Anterior cingulate cortex (tissue), 58 donors: ENCODE data around the gene CCS.
"Not testable (repeated sequence)": the region's sequence is repeated elsewhere in the genome, so short reads cannot be mapped to it uniquely, and the experiment has no call there.

Experiments used
- DNase-seq, 58 donors: peaks; one replicate each; lab custom pipeline; 2025; lab: John Stamatoyannopoulos, UW

The CCS gene, protein sequence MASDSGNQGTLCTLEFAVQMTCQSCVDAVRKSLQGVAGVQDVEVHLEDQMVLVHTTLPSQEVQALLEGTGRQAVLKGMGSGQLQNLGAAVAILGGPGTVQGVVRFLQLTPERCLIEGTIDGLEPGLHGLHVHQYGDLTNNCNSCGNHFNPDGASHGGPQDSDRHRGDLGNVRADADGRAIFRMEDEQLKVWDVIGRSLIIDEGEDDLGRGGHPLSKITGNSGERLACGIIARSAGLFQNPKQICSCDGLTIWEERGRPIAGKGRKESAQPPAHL

DNA sequence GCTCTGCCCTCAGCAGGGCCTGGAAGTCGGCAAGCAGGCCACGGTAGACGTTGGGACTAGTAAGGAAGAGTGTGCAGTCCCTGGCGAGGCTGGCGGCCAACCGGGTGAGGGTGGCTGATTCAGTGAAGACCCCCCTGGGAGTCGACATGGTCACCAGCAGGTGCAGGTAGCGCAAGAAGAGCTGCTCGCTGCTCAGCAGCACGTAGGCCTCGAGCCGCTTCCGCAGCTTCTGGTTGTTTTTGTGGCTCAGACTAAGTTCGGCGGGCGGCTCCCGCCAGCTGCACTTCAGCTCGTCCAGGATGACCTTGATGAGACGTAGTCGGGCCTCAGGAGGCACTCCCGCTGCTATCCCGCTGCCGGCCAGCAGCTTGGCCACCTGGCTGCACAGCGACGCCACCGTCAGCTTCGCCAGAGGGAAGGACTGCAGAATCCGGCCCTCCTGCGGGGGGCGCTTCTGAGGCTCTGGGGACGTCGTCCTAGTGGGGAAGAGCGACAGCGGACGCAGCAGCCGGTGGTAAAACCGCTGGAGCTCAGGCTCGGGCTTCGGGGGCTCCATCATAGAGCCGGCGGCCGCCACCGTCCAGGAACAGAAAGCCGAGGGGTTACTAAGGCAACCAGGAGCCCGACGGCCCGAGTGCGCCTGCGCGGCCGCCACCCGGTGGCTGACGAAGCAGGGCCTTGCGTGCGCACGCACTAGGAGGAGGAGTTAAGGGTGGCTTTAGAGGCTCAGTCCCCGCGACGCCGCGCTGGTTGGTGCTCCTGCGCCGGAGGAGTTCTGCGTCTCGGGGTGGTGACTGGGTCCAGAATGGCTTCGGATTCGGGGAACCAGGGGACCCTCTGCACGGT, at the start of gene CCS, which contains the start of gene CCDC87:
Gene CCS, plus strand, starts transcription at position 729 of the 846 bp plus-strand sequence. Its CDS starts 77 bp downstream, at position 806.
Gene CCDC87, minus strand, starts transcription at position 607 of the 846 bp plus-strand sequence. Its CDS starts 48 bp downstream, at position 559.
- peak; percentile 61 to 99 (median 92) for DNase-seq

- peak in 20 of 58 donors; percentile 5 to 66 (median 22) for DNase-seq
Observed at GRCh38 chr11:66543263-66544107, 49.5 kb upstream of the CCS start.

- not testable (repeated sequence) for DNase-seq
Observed at GRCh38 chr11:66544952-66545351, 48.0 kb upstream of the CCS start.

DNA sequence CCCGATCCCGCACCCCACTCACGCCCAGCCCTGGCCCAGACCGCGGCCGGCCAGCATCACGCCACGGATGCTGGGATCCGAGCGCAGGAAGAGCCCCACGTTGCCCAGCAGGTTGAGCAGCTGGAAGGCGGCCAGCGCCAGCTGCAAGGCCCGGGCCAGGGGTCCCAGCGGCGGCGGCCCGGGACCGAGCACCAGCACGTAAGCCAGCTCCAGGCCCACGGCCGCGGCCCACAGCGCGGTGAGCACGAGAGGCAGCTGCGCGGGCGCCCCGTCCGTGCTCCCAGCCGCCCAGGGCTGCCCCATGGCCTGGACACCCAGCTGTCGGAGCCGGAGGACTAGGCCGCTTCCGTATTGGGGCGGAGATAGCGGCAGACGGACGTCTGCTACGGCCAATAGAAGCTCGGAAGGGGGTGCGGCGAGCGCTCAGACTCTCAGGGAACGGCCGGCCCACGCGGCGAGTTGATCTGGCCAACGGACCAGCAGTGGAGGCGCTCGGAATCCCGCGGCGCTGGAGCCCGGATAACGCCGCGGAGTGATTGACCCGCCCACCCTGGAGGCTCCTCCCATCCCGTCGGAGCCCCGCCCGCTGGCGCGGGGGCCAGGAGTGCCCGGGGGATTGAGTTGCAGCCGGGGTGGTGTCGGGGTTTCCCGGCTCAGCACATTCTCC, 47.2 kb upstream of the CCS start, which contains the start of gene ZDHHC24:
Gene ZDHHC24, minus strand, starts transcription at position 348 of the 667 bp plus-strand sequence. Its CDS starts 45 bp downstream, at position 303.
- peak; percentile 49 to 98 (median 94) for DNase-seq

DNA sequence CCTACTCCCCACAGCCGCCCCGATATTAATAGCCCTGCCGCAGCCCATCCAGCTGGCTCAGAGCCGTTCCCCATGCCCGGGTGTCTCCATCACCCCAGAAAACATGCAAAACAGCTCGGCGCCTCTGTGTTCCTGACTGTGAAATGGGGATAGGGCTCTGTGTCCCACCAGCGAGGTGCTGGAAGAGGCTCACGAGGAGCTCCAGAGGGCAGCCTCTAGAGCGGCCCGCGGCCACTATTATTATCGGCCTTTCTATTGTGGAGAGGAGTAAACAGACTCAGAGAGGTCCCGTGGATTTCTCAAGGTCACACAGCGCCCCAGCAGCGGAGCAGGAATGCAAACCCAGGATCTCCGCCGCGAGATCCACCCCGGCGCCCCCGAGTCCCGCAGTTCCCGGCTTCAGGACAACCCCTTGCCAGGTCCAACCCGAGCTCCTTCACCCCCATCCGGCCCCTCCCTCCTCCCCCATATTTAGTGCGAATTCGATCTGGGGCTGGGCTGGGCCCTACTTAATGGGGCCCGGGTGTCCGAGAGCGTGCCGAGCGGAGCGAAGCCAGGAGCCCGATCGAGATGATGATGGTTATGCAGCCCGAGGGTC, 46.5 kb upstream of the CCS start, which contains the start of gene ACTN3:
Gene ACTN3, plus strand, starts transcription at position 536 of the 598 bp plus-strand sequence. Its CDS starts 35 bp downstream, at position 571.
- DNase-seq: no peak

DNA sequence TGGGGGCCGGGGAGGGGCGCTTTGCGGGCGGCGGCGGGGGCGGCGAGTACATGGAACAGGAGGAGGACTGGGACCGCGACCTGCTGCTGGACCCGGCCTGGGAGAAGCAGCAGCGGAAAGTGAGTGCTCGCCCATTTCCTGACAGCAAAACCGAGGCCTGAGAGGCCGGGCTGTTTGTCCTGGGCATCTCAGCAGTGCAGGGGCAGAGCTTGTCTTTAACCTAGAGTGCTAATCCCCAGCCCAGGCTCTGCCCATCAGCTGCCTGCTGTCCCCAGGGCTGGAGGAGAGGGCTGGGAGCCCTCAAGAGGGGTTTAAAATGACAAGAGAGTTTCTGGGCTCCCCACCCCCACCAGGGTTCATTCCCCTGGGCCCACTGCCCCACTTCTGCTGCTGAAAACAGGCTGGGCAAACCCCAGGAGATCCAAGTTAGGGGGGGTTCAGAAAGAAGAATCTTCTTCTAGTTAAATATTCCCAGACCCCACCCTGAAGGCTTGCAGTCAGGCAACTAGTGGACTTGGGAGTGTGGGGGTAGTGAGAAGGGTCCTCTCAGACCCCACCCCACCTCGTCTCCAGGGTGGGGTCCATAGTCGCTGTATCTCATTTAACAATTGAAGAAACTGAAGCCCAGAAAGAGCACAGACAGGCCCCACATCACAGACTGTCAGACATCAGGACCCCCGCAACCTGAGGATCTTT, 45.9 kb upstream of the CCS start:
- DNase-seq: no peak

- no peak for DNase-seq
Observed at GRCh38 chr11:66547662-66548009, 45.3 kb upstream of the CCS start.

GRCh38 chr11:66548041-66548440, 44.9 kb upstream of the CCS start:
- no peak for DNase-seq

DNA sequence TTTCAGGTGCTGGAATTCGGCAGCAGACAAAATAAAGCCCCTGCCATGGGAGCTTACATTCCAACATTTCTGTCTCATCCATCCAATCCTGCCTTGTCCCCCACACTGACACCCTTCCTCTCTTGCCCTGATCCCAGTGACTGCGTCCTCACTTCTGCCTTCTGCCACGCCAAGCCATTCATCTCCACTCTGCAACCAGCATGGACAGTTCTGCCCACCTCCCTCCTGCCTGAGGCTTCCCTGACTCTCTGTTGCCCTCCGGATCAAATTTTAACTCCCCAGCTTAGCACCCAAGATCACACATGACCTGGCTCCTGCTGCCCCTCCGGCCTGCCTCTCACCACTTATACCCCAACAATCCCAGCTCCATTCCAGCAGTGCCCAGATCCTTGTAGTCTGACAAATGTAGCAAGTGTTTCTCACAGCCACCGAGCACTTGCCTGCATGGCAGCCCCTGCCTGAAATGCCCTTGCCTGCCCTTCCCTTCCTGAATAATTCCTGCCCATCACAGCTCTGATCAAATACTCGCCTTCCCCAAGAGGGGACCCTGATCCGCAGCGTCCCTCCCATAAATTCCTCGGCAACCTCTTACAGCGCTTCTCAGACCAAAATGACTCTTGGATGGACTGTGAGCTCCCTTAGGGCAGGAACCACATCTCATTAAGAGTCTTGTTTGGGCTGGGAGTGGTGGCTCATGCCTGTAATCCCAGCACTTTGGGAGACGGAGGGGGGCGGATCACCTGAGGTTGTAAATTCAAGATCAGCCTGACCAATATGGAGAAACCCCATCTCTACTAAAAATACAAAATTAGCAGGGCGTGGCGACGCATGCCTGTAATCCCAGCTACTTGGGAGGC, 44.0 kb upstream of the CCS start:
- DNase-seq: no peak

- DNase-seq: no peak
Observed at GRCh38 chr11:66549696-66550095, 43.3 kb upstream of the CCS start.

- DNase-seq: no peak
Observed at GRCh38 chr11:66550887-66551286, 42.1 kb upstream of the CCS start.

GRCh38 chr11:66554602-66555001, 38.4 kb upstream of the CCS start:
- no peak for DNase-seq

GRCh38 chr11:66555416-66555815, 37.6 kb upstream of the CCS start:
- no peak for DNase-seq

DNA sequence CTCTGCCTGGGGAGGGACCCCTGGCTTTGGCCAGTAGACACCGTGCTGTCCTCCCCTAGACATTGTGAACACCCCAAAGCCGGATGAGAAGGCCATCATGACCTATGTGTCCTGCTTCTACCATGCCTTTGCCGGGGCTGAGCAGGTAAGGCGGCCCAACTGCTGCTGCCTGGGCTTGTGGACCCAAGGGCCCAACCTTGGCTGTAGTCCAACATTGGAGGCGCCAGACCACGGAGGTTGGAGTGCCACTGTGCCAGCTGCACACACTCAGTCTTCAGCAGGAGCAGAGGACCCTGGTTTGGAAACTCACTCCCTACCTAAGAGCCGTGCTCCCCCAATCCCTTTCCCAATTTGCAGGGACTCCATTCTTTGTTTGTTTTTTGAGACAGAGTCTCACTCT, 36.9 kb upstream of the CCS start:
- DNase-seq: no peak

DNA sequence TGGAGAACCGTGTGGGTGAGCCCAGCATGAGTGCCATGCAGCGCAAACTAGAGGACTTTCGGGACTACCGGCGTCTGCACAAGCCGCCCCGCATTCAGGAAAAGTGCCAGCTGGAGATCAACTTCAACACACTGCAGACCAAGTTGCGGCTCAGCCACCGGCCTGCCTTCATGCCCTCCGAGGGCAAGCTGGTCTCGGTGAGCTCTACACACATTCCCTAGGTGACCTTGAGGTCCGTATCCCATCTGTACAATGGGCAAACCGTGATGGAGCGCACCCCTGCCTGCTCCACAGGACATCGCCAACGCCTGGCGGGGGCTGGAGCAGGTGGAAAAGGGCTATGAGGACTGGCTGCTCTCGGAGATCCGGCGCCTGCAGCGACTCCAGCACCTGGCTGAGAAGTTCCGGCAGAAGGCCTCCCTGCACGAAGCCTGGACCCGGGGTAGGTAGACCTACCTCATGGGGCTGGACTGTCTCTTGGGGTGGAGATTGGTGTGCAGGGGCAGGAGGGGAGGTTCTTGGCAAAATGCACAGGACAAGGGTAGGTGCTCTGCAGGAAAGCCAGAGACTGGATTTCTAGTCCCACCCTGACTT, 35.2 kb upstream of the CCS start:
- no peak for DNase-seq

- DNase-seq: peak in 3 of 58 donors; percentile 9 to 49 (median 32)
Observed at GRCh38 chr11:66559142-66559865, 33.7 kb upstream of the CCS start.
